ENCODE results near the gene PKP1. TPM values are rescaled to one million over a fixed set of nuclear protein-coding genes. Genes with fewer than 3 reads are reported as not detected.

Gene PKP1
- total RNA-seq, 1 experiment from 2014 or later: 0.94 TPM

- peaks cover 33% of the 10 kb centered on the region for H3K4me1 ChIP-seq (replicated peaks; ENCODE audit: insufficient read depth)
- H2AFZ ChIP-seq: no peak overlapping the region
- no peaks in the 10 kb centered on the region for H3K79me2 ChIP-seq (ENCODE audit: low read depth)
- DNase-seq: peak; percentile 52 to 61
- intact Hi-C loops (cut with micrococcal nuclease; ENCODE audit: unreplicated experiment): no loop called here
- H3K4me2 ChIP-seq: peak overlapping the region; percentile 57
- no peaks in the 10 kb centered on the region for H3K27me3 ChIP-seq (ENCODE audit: insufficient read depth, low read depth)
- TF ChIP-seq CTCF (conservative IDR thresholded peaks at IDR 0.05) (no peak), EZH2 (IDR thresholded peaks at IDR 0.05; ENCODE audit: low read depth) (no peak)
- no peaks in the 10 kb centered on the region for H4K20me1 ChIP-seq (ENCODE audit: insufficient read depth)
- no peaks in the 10 kb centered on the region for H3K9me3 ChIP-seq (ENCODE audit: insufficient read depth, low read depth)
- H3K27ac ChIP-seq: peak overlapping the region; percentile 78
- POLR2A ChIA-PET (ENCODE audit: unreplicated experiment): interaction anchor here (1.0 kb wide), 1 partner anchor 437 kb away, joined by 5 read pairs; no protein-coding TSS in a partner anchor
- no TSS peak for BruUV-seq (replicated peaks)
- no peak overlapping the region for H3K4me3 ChIP-seq
- peaks cover 25% of the 10 kb centered on the region for H3F3A ChIP-seq (ENCODE audit: insufficient read depth, low read depth)
- H3K9me2 ChIP-seq (ENCODE audit: insufficient read depth): no peaks in the 10 kb centered on the region
- no peaks in the 10 kb centered on the region for H3K36me3 ChIP-seq (ENCODE audit: low read depth)
- CTCF ChIA-PET: interaction anchor here (0.6 to 0.7 kb wide), 4 partner anchors 19 to 124 kb away, joined by 3 to 9 read pairs (median 4); no protein-coding TSS in a partner anchor
Measured at GRCh38 chr1:201276891-201277290, 6.4 kb upstream of the PKP1 start.

GRCh38 chr1:201277441-201277840 lies 5.9 kb upstream of the PKP1 start:
- Histone ChIP-seq H4K20me1 (ENCODE audit: insufficient read depth) (no peaks in the 10 kb centered on the region), H3K4me3 (no peak overlapping the region), H2AFZ (no peak overlapping the region), H3K36me3 (ENCODE audit: low read depth) (no peaks in the 10 kb centered on the region), H3F3A (ENCODE audit: insufficient read depth, low read depth) (peaks cover 25% of the 10 kb centered on the region), H3K9me3 (ENCODE audit: insufficient read depth, low read depth) (no peaks in the 10 kb centered on the region), H3K4me2 (peak overlapping the region; percentile 57), H3K9me2 (ENCODE audit: insufficient read depth) (no peaks in the 10 kb centered on the region), H3K27ac (peak overlapping the region; percentile 78), H3K79me2 (ENCODE audit: low read depth) (no peaks in the 10 kb centered on the region), H3K4me1 (replicated peaks; ENCODE audit: insufficient read depth) (peaks cover 33% of the 10 kb centered on the region), H3K27me3 (ENCODE audit: insufficient read depth, low read depth) (no peaks in the 10 kb centered on the region)
- BruUV-seq (replicated peaks): no TSS peak
- ChIA-PET CTCF (interaction anchor here (0.6 to 0.7 kb wide), 2 partner anchors 19 to 69 kb away, joined by 4 to 9 read pairs; no protein-coding TSS in a partner anchor), POLR2A (ENCODE audit: unreplicated experiment) (interaction anchor here (1.0 kb wide), 1 partner anchor 436 kb away, joined by 5 read pairs; no protein-coding TSS in a partner anchor)
- intact Hi-C loops (cut with micrococcal nuclease; ENCODE audit: unreplicated experiment): no loop called here
- DNase-seq: peak in 1 of 2 experiments; percentile 58
- TF ChIP-seq CTCF (conservative IDR thresholded peaks at IDR 0.05) (no peak), EZH2 (IDR thresholded peaks at IDR 0.05; ENCODE audit: low read depth) (no peak)

- no TSS peak for BruUV-seq (replicated peaks)
- H3K4me1 ChIP-seq (replicated peaks; ENCODE audit: insufficient read depth): peaks cover 32% of the 10 kb centered on the region
- CTCF ChIA-PET: no interaction called here
Measured at GRCh38 chr1:201279313-201279712, 4.0 kb upstream of the PKP1 start.

More at GRCh38 chr1:201279313-201279712, 4.0 kb upstream of the PKP1 start:
- no peaks in the 10 kb centered on the region for H3K27me3 ChIP-seq (ENCODE audit: insufficient read depth, low read depth)
- no peaks in the 10 kb centered on the region for H3K79me2 ChIP-seq (ENCODE audit: low read depth)
- no peak overlapping the region for H3K4me3 ChIP-seq
- intact Hi-C loops (cut with micrococcal nuclease; ENCODE audit: unreplicated experiment): no loop called here
- POLR2A ChIA-PET (ENCODE audit: unreplicated experiment): no interaction called here
- peaks cover 24% of the 10 kb centered on the region for H3F3A ChIP-seq (ENCODE audit: insufficient read depth, low read depth)
- no peak overlapping the region for H3K27ac ChIP-seq
- no peak overlapping the region for H3K4me2 ChIP-seq
- H3K36me3 ChIP-seq (ENCODE audit: low read depth): no peaks in the 10 kb centered on the region
- TF ChIP-seq EZH2 (IDR thresholded peaks at IDR 0.05; ENCODE audit: low read depth) (no peak), CTCF (conservative IDR thresholded peaks at IDR 0.05) (no peak)
- no peaks in the 10 kb centered on the region for H4K20me1 ChIP-seq (ENCODE audit: insufficient read depth)
- no peak for DNase-seq
- no peaks in the 10 kb centered on the region for H3K9me3 ChIP-seq (ENCODE audit: insufficient read depth, low read depth)
- no peaks in the 10 kb centered on the region for H3K9me2 ChIP-seq (ENCODE audit: insufficient read depth)
- no peak overlapping the region for H2AFZ ChIP-seq
